Transverse colon (tissue), 4 donors: ENCODE measurements around the gene ATOX1.

Experiments
- CTCF ChIP-seq, 5 experiments: fragments of 200-600 bp in 3 of 5; fragments of 450-650 bp in 2 of 5; sonication (generic) in 3 of 5; IDR thresholded peaks; 1 replicate in 2 of 5; 2 replicates in 3 of 5; pipeline ENCODE4 v1.5.1; 2016 to 2017; ENCODE audit warnings: antibody characterized with exemption in 5 of 5, inconsistent platforms in 3 of 5, mild to moderate bottlenecking in 2 of 5, moderate library complexity in 1 of 5
- EP300 ChIP-seq: sonication (generic); formaldehyde crosslinking; IDR thresholded peaks from one replicate; pipeline ENCODE4 v1.6.1; 2017; ENCODE audit warnings: antibody characterized with exemption, low read depth
- POLR2A ChIP-seq: fragments of 450-650 bp; IDR thresholded peaks from one replicate; pipeline ENCODE4 v1.6.1; 2016; ENCODE audit warnings: antibody characterized with exemption, mild to moderate bottlenecking, moderate library complexity
- POLR2AphosphoS5 ChIP-seq, 3 donors: sonication (generic); formaldehyde crosslinking; IDR thresholded peaks; one replicate each; pipeline ENCODE4 v1.6.1; 2016; ENCODE audit warnings: antibody characterized with exemption in 3 of 3

DNA sequence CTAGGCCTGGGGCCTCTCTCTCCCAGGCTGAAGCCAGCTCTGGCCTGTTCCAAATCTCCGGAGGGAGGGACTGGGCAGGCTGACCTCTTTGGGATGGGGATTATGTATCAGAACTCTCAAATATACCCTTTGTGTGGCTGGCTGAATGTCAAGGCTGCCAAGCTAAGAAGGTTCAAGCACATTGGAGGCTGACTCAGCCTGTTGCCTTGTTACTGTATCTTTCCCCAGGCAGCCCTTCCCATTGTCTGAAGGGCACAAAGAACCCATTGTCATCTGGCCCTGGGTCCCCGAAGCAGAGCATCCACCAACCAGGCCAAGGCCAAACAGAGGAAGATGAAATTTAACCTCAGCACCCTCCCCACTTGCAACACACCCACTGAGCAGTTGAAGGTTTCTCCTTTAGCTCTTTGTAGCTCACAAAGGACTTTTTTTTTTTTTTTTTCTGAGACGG is 64.4 kb downstream of the ATOX1 start:
- no peak for TF ChIP-seq CTCF (IDR thresholded peaks at IDR 0.05)
- no peak for TF ChIP-seq POLR2A
- TF ChIP-seq POLR2AphosphoS5 (IDR thresholded peaks at IDR 0.05) = no peak
- TF ChIP-seq EP300 = no peak
